IPS-15b (cell line): ENCODE data around the gene TCF7L2.
A peak's percentile ranks its signal among the peaks of the same experiment; 100 is the strongest.

Experiments used
- H3K27me3 ChIP-seq: one replicate; pipeline ENCODE4 v1.6.1; 2013; ENCODE audit warnings: low read length; ENCODE audit not compliant: control insufficient read depth, insufficient read depth
- H3K36me3 ChIP-seq: one replicate; pipeline ENCODE4 v1.6.1; 2013; ENCODE audit warnings: low read length; ENCODE audit not compliant: control insufficient read depth, insufficient read depth
- H3K4me1 ChIP-seq: one replicate; pipeline ENCODE4 v1.6.1; 2013; ENCODE audit warnings: mild to moderate bottlenecking, low read length; ENCODE audit not compliant: control insufficient read depth, insufficient read depth
- H3K4me3 ChIP-seq: one replicate; pipeline ENCODE4 v1.5.1; 2013; ENCODE audit warnings: low read depth, low read length
- H3K9ac ChIP-seq: one replicate; pipeline ENCODE4 v1.6.1; 2013; ENCODE audit warnings: low read depth, mild to moderate bottlenecking, low read length
- H3K9me3 ChIP-seq: one replicate; pipeline ENCODE4 v1.6.1; 2013; ENCODE audit warnings: mild to moderate bottlenecking, low read length; ENCODE audit not compliant: control insufficient read depth, insufficient read depth

The TCF7L2 gene

DNA sequence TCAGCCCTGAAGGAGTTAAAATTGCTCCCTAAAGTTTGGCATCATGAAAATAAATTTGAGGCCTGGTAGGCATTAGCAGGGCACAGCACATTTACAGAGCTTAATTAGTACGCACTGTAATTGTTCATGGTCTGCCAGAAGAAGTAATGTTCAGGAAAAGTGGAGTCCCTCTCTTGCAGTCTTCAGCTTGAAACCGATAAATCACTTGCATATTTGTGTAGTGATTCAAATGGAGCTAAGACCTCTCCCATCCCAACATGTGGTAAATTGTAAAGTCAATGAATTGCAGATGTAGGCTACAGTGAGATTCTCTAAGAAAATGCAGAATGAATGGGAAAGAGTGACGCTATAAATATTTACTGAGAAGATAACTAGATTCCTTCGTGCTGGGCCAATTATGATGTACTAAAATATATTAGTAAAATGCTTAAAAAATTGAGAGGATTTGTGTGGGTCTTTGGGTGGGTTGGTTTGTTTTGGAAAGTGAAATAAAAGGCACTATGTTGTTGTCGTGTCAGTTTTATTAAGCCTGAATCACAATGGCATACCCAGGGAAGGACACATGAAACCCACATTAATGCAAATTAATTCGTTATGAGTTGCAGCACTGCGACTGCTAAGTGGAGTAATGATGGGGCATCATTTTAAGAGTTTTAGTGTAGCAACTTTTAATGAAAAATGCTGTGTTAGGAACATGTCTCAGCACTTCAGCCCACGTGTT lies 8.4 kb downstream of the TCF7L2 start:
- no peaks in the 10 kb centered on the region for H3K9me3 ChIP-seq
- no peaks in the 10 kb centered on the region for H3K27me3 ChIP-seq
- H3K4me1 ChIP-seq = peaks cover 59% of the 10 kb centered on the region
- peak overlapping the region; percentile 37 for H3K9ac ChIP-seq
- H3K36me3 ChIP-seq = peaks cover 2% of the 10 kb centered on the region
- peak overlapping the region; percentile 45 for H3K4me3 ChIP-seq

DNA sequence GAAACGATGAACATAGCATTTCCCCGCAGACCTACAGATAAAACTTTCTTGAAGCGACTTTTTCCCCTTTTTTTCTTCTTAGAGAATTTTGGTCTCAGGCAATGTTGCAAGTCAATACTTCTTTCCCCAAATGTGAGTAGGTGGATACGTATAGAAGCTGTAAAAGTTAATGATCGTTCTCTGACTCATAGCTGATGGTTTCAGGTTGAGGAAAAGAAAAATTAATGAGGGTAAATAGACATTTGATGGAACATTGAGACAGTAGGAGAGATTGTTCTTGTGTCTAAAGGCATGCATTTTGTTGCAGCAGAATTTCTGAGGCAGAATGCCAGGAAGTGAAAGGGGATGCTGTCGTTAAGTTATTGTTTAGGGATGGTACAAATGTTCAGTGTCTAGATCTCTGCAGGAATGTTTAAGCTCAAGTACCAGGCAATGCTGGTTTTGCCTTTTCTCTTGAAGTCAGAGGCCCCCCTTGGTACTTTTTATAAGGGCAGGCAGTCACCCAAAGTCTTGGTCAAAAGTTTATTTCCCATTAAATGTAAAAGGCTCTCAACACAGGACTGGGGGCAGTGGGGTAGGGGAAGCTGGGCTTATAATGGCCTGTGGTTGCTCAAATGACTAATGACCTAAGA lies 9.3 kb downstream of the TCF7L2 start:
- Histone ChIP-seq H3K4me1 (peaks cover 59% of the 10 kb centered on the region), H3K4me3 (peak overlapping the region; percentile 6), H3K36me3 (no peaks in the 10 kb centered on the region), H3K27me3 (no peaks in the 10 kb centered on the region), H3K9ac (peak overlapping the region; percentile 37), H3K9me3 (no peaks in the 10 kb centered on the region)

DNA sequence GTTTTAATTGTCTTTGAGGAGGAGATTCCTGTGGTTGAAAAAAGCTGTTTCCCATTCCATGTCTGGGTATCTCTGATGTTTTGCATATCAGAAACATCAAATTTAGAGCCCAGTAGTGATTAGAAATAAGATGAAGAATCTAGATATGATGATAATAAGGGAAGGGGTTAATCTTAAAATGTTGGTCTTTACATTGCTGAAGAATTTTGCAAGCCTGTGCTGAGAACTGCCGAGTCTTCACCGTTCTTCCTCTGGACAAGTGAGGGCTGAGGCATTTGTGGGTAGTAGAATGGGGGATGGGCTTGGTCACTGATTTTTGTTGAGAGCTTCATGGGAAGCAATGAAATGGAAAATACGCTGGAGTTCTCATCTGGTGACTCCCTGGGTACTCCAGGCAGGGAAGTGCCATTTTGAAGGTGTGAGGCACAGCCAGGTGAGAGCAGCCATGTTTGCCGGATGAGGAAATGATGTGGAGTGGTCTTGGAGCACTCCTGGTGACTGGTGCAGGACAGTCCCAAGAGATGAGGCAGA lies 10.2 kb downstream of the TCF7L2 start:
- H3K36me3 ChIP-seq = peaks cover 4% of the 10 kb centered on the region
- H3K27me3 ChIP-seq = no peaks in the 10 kb centered on the region
- H3K4me3 ChIP-seq = no peak overlapping the region
- H3K4me1 ChIP-seq = peaks cover 55% of the 10 kb centered on the region
- H3K9ac ChIP-seq = no peak overlapping the region
- no peaks in the 10 kb centered on the region for H3K9me3 ChIP-seq

DNA sequence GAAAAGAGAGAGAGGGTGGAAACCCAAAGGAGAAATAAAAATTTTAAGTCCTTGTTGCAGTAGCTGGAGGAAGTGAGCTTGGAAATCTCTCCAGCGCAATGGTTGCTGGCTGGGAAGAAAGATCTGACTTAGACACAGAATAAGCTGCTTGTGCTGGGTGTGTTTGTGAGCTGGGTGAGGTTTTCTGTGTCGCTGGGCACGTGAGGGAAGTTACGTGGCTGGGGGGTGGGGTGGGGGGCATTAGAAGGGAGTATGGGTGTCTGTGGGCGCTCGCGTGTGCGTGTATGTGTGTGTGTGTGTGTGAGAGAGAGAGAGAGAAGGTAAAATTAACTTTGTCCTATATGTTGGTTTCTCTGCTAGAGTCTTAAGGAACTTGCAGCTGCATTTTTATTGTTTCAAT lies 11.6 kb downstream of the TCF7L2 start:
- H3K4me1 ChIP-seq = peaks cover 46% of the 10 kb centered on the region
- H3K9me3 ChIP-seq = no peaks in the 10 kb centered on the region
- peaks cover 7% of the 10 kb centered on the region for H3K36me3 ChIP-seq
- H3K9ac ChIP-seq = no peak overlapping the region
- no peaks in the 10 kb centered on the region for H3K27me3 ChIP-seq
- no peak overlapping the region for H3K4me3 ChIP-seq

DNA sequence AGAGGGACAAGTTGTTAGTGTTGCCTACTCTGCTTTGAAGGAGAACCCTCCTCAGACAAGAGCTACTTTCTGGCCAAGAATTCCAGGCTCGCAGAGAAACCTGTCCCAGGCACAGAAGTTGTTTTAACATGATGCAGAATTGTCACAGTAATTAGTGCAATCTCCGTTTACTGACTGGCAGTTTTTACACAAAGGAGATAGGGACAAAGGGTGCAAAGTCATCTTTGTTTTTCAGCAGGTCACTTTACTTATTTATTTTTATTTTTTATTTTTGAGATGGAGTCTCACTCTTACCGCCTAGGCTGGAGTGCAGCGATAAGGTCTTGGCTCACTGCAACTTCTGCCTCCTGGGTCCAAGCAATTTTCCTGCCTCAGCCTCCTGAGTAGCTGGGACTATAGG lies 12.3 kb downstream of the TCF7L2 start:
- H3K9me3 ChIP-seq = no peaks in the 10 kb centered on the region
- H3K4me1 ChIP-seq = peaks cover 42% of the 10 kb centered on the region
- H3K36me3 ChIP-seq = peaks cover 10% of the 10 kb centered on the region
- H3K27me3 ChIP-seq = no peaks in the 10 kb centered on the region
- H3K4me3 ChIP-seq = no peak overlapping the region
- no peak overlapping the region for H3K9ac ChIP-seq

GRCh38 chr10:112963835-112964234 lies 13.8 kb downstream of the TCF7L2 start:
- Histone ChIP-seq H3K4me1 (peaks cover 27% of the 10 kb centered on the region), H3K9ac (no peak overlapping the region), H3K36me3 (peaks cover 10% of the 10 kb centered on the region), H3K4me3 (no peak overlapping the region), H3K27me3 (no peaks in the 10 kb centered on the region), H3K9me3 (no peaks in the 10 kb centered on the region)

DNA sequence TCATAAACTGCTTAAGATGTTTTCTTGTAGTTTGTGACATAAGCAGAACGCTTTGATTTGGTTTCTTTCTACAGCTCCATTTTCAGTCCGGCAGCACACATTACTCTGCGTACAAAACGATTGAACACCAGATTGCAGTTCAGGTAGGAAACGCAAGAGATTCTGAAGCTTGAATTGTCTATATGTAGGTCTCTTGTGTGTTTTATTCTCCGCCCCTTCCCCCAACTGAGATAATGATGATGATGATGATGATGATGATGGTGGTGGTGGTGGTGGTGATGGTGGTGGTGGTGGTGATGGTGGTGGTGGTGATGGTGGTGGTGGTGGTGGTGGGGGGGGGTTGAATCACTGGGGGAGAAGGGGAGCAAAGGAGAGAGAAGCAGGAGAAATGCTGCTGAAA lies 14.4 kb downstream of the TCF7L2 start:
- H3K9me3 ChIP-seq = no peaks in the 10 kb centered on the region
- no peak overlapping the region for H3K9ac ChIP-seq
- H3K4me1 ChIP-seq = peaks cover 22% of the 10 kb centered on the region
- H3K36me3 ChIP-seq = peaks cover 13% of the 10 kb centered on the region
- no peaks in the 10 kb centered on the region for H3K27me3 ChIP-seq
- H3K4me3 ChIP-seq = no peak overlapping the region

GRCh38 chr10:112966194-112966855 lies 16.3 kb downstream of the TCF7L2 start:
- H3K9ac ChIP-seq = no peak overlapping the region
- H3K4me3 ChIP-seq = no peak overlapping the region
- H3K4me1 ChIP-seq = peaks cover 10% of the 10 kb centered on the region
- H3K9me3 ChIP-seq = no peaks in the 10 kb centered on the region
- no peaks in the 10 kb centered on the region for H3K27me3 ChIP-seq
- peaks cover 20% of the 10 kb centered on the region for H3K36me3 ChIP-seq

DNA sequence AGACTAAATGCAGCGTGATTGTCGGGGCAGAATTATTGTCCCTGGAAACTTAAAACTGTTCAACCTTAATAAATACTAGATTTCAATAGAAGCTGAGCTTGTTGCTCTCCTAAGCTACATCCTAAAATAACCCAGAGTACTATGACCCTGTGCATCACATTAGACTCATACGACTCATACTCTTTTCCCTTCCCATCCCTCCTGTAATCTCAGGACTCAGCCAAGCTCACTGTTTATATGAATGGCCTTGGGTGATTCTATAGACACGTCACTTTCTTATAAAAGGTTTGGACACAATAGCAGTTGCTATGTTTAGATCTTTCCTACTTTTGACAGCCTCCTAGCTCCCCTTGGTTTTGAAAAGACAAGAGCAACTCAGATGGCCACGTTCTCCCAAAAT lies 17.2 kb downstream of the TCF7L2 start:
- H3K4me3 ChIP-seq = no peak overlapping the region
- peaks cover 9% of the 10 kb centered on the region for H3K4me1 ChIP-seq
- H3K27me3 ChIP-seq = no peaks in the 10 kb centered on the region
- H3K36me3 ChIP-seq = peaks cover 20% of the 10 kb centered on the region
- no peaks in the 10 kb centered on the region for H3K9me3 ChIP-seq
- no peak overlapping the region for H3K9ac ChIP-seq

DNA sequence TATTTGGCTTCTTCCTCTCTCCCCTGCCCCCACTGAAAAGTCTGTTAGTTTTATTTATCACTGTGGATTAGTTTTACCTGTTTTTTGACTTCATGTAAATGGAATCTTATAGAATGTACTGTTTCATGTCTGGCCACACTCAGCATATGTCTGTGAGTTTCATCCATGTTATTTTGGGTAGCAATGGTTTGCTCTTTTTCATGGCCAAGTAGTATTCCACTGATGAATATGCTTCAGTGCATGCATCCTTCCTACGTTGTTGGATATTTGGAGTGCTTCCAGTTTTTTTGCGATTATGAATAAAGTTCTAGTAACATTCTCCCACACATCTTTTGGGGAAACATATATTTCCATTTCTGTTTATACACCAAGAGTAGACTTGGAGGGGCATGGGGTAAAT lies 19.1 kb downstream of the TCF7L2 start:
- no peaks in the 10 kb centered on the region for H3K27me3 ChIP-seq
- H3K9me3 ChIP-seq = no peaks in the 10 kb centered on the region
- H3K9ac ChIP-seq = no peak overlapping the region
- no peaks in the 10 kb centered on the region for H3K4me1 ChIP-seq
- peaks cover 24% of the 10 kb centered on the region for H3K36me3 ChIP-seq
- no peak overlapping the region for H3K4me3 ChIP-seq

DNA sequence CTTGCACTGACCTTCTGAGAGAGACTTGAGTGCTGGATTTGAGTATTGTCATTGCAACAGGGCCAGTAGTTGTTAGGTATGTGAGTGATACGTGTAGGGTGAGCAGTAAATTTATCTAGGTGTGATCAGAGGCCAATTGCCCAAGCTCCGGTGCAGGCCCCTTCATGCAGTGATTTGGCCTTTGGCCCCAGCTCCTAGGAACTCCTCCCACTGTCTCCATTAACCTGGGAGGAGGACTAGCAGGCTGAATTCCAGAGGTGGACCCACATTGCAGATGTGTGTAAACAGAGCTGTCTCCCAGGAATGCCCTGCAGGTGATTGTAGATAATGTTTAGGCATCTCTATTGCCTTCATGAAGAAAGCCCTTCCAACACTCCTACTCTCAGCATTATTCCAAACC lies 19.5 kb downstream of the TCF7L2 start:
- H3K9ac ChIP-seq = no peak overlapping the region
- no peaks in the 10 kb centered on the region for H3K9me3 ChIP-seq
- H3K36me3 ChIP-seq = peaks cover 24% of the 10 kb centered on the region
- no peaks in the 10 kb centered on the region for H3K27me3 ChIP-seq
- no peaks in the 10 kb centered on the region for H3K4me1 ChIP-seq
- no peak overlapping the region for H3K4me3 ChIP-seq

DNA sequence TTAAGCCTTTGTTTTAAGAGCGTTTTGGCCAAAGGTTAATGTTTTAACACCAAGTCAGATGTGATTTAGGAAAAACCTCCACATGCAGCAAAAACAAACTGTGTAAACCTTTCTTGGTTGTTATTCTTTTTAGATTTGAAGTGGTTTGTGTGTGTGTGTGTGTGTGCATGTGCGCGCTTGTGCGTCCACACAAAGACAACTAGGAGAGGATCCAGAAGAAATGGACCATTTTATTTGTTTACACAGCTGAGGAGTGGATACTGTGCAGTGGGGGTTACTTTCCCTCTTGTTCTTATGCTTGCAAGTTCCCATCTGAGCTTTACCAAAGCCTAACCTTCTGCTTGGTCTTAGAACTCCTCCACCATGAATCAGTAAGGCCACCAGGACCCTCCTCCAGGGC lies 20.0 kb downstream of the TCF7L2 start:
- Histone ChIP-seq H3K9ac (no peak overlapping the region), H3K27me3 (no peaks in the 10 kb centered on the region), H3K9me3 (no peaks in the 10 kb centered on the region), H3K4me1 (no peaks in the 10 kb centered on the region), H3K4me3 (no peak overlapping the region), H3K36me3 (peaks cover 22% of the 10 kb centered on the region)
